GM12891 (cell line): ENCODE measurements around the gene GALP.

Source experiments
- PAX5 ChIP-seq: IDR thresholded peaks from 2 replicates; pipeline ENCODE4 v1.6.1; 2011; ENCODE audit warnings: low read length, moderate library complexity, mild to moderate bottlenecking; ENCODE audit not compliant: insufficient read depth, severe bottlenecking
- POLR2A ChIP-seq: IDR thresholded peaks from 2 replicates; pipeline ENCODE4 v1.6.1; 2011; ENCODE audit warnings: low read depth, low read length, control low read depth
- POLR2AphosphoS5 ChIP-seq: IDR thresholded peaks from 2 replicates; pipeline ENCODE4 v1.6.1; 2011; ENCODE audit warnings: low read depth, low read length, control low read depth
- SPI1 ChIP-seq: IDR thresholded peaks from 2 replicates; pipeline ENCODE4 v1.6.1; 2011; ENCODE audit warnings: low read depth, low read length, control low read depth
- TAF1 ChIP-seq: IDR thresholded peaks from 2 replicates; pipeline ENCODE4 v1.6.1; 2011; ENCODE audit warnings: low read depth, low read length, control low read depth

DNA sequence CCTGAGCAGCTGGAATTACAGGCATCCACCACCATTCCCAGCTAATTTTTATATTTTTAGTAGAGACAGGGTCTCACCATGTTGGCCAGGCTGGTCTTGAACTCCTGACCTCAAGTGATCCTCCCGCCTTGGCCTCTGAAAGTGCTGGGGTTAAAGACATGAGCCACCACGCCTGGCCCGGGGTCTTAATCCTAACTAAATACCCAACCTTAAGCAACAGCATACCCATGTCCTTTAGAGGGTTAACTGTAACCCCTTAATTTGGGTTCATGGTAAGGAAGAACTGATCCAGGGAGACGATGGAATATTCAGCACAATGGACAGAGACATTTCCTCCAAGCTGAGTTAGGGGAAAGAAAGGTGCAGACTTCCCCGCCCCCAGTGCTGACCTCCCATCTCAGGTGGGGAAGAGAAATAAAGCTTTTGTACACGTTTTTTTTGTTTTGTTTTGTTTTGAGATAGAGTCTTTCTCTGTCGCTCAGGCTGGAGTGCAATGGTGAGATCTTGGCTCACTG lies 8.7 kb upstream of the GALP start:
- TF ChIP-seq POLR2A = no peak
- no peak for TF ChIP-seq POLR2AphosphoS5
- no peak for TF ChIP-seq TAF1
- no peak for TF ChIP-seq PAX5
- no peak for TF ChIP-seq SPI1
